GM19468 (cell line): ENCODE results near the gene STS.
A peak's percentile ranks its signal among the peaks of the same experiment; 100 is the strongest.

Source experiments
- ATAC-seq: cut with Tn5 transposase; IDR thresholded peaks from one replicate; pipeline ENCODE4 v1.9.1; 2021; ENCODE audit warnings: mild to moderate bottlenecking, moderate library complexity, moderate number of reproducible peaks; ENCODE audit not compliant: unreplicated experiment; ENCODE audit errors: extremely low read depth

STS gene, protein sequence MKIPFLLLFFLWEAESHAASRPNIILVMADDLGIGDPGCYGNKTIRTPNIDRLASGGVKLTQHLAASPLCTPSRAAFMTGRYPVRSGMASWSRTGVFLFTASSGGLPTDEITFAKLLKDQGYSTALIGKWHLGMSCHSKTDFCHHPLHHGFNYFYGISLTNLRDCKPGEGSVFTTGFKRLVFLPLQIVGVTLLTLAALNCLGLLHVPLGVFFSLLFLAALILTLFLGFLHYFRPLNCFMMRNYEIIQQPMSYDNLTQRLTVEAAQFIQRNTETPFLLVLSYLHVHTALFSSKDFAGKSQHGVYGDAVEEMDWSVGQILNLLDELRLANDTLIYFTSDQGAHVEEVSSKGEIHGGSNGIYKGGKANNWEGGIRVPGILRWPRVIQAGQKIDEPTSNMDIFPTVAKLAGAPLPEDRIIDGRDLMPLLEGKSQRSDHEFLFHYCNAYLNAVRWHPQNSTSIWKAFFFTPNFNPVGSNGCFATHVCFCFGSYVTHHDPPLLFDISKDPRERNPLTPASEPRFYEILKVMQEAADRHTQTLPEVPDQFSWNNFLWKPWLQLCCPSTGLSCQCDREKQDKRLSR

DNA sequence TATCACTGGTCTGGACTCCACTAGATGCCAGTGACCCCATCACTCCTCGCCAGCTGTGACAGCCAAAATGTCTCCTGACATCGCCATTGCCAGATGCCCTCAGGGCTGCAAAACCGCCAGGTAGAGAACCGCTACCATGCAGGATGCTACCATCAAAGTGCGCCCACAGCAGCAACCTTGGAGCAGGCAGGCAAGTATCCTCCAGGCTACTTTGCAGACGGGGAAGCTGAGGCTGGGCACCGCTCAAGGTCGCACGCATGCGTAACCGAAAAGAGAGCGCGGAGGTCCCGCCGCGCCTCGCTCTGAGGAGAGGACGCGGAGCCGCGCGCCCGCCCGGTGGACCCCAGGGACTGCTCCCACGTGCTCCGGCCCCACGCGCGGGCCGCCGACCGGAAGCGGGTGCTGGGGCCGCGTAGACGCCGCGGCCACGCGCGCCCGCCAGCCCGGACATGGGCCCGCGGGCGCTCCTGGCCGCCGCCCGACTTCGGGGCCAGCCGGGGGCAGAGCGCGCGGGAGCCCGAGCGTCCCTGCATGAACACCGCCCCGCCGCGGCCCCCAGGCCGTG is at the start of gene STS:
TSS of gene STS (plus strand) at position 300 of the 565 bp plus-strand sequence. CDS start 105,488 bp downstream, outside the sequence.
- ATAC-seq = peak; percentile 10

DNA sequence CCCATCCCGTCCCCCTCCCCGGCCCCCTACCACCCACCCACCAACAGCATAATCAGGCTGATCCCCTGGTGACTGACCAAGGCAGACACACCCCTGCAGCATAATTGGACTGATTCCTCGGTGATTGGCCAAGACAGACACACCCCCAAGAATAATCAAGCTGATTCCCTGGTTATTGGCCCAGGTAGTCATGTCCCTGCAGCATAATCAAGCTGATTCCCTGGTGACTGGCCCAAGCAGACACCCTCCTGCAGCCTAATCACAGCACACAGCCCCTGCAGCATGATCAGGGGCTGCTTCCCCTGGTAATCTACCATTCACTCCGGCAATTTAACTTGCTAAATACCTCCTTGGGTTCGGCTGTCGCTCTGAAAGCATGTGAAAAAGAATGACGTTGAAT is 47.5 kb upstream of the STS start:
- ATAC-seq = no peak

DNA sequence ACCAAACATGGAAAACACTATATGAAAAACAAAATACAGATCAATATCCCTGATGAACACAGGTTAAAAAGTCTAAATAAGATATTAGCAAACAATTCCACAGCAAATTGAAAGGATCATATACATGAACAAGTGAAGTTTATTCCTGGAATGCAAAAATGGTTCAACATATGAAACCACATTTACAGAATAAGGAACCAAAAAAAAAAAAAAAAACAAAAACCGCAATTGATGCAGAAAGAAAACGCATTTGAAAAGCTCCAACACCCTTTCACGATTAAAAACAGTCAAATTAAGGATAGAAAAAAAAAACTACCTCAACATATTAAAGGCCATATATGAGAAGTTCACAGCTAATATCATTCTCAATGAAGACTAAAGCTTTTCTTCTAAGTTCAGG is 45.4 kb upstream of the STS start:
- ATAC-seq = no peak

DNA sequence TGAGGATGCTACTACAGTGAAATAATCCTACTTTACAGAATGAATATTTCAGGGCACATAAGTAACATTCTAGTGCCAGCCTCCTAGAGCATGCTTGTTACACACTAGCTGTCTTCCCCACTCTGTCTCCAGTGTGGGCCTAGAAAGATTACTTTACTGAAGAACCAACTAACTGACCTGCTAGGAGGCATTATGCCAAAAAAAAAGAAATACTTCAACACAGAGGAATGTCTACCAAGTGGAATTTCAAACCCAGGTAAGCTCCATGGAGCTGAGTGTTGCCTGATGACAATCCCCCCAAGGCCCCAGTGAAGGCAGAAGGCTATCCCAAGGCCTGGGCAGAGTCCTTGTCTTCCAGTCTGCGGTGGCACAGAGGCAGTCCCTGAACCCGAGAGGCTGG is 40.9 kb upstream of the STS start:
- no peak for ATAC-seq

DNA sequence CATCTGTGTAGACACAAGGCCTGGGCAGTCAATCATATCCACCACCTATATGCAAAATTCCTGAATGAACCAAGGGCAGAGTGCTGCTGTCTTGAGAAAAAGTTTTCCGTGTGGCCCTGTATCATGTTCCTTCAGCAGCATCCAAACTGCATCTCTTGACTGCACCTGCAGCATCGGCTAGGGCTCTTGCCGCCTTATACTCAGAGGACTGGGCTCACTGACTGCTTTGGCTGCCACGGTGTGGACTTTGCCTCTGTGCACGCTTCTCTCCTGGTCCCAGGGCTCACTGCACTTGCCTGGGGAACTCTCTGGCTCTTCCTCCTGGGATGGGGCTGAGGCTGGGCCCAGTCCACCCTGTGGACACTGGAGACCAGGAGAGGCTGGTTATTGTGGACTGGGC is 39.5 kb upstream of the STS start:
- no peak for ATAC-seq

DNA sequence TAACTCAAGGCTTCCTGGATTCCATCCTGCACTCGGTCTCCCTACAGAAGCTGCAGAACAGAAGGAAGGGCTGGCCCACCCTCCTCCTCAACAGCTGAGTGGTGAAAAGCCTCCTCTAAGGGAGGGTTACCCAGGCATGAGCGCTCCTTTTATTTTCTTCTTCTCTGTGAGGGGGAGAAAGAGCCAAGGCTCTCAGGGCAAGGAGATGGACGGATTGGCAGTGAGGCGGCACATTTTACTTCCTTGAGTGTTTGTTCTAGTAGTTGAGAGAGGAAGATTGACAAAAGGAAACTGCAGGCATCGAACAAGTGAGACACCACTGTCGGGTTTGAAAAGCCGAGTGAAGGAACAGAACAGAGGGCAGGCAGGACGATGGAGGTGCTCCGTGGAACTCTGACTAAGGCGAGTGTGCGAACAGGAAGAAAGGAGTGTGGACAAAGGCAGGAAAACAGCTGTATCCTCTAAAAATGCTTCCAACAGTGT is 38.4 kb upstream of the STS start:
- ATAC-seq = no peak

DNA sequence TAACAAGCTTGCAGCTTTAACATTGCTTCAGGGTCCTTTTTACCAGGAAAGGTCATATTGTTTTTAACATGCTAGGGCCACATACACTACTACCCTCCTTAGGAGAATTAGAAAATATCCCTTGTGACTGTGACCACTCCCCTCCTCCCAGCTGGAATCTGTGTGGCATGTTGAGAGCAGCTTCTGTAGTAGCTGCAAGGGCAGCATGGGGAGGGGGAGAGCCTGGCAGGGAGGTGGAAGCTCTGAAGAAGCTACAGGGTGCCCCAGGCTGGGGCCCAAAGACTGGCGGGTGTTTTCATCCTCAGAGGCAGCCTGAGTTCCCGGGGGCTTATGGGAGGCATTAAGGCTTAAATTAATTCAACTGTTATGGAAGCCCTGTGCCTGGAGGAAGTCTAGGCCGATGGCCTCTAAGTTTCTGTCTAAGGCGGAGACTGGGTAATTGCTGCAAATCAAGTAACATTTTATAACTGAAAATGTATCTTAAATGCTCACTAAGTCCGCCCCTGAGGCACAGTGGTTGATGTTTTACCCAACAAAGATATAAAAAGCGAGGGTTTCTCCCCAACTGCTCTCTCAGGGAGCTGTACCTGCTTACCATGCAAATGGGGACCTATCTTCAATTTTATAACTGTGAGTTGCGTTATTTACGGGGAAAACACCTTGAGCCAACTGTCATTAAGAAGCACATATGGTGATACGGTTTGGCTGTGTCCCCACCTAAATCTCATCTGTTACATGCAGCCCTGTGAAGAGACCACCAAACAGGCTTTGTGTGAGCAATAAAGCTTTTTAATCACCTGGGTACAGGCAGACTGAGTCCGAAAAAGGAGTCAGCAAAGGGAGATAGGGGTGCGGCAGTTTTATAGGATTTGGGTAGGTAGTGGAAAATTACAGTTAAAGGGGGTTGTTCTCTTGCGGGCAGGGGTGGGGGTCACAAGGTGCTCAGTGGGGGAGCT is 37.4 kb upstream of the STS start:
- peak; percentile 68 for ATAC-seq

DNA sequence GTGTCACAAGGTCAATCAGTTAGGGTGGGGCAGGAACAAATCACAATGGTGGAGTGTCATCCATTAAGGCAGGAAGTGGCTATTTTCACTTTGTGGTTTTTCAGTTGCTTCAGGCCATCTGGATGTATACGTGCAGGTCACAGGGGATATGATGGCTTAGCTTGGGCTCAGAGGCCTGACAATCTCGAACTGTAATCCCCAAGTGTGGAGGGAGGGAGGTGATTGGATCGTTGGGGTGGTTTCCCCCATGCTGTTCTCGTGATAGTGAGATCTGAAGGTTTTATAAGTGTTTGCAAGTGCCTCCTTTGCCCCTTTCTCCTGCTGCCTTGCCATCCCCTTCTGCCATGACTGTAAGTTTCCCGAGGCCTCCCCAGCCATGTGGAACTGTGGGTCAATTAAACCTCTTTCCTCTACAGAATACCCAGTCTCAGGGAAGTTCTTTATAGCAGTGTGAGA is 36.7 kb upstream of the STS start:
- peak; percentile 52 for ATAC-seq

DNA sequence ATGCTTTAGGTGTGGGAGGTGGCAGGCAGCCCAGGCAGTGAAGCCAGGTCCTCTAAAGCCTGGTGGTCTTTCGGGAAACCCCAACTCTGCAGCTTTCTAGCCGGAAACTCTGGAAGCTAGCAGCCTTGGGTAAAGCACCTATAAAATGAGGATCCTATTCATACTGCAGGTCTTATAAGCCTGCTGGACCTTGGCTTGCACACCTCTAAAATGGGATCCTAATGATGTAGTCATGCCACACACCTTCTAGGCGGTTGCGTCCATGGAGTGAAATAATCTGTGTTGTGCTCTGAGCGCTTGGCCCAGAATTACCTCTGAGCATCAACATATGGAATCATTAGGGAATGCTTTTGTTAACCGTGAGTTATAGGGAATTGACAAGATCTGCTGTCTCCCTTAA is 36.0 kb upstream of the STS start:
- no peak for ATAC-seq

DNA sequence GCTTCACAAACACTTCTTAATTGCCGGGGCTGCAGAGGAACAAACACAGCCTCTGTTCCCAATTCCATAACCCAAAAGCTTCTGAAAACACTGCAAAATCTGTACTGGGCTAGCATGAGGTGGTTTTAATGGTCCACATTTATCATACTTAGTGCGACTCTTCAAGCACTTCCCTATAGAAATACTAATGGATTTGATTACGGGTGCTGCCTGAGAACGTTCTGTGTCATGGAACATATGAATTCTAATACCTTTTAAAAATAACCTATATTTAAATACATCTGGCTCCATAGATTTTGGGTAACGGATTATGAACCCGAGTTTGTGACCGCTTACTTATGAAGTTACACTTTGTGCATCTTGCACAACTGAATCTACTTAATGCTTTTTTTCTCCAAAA is 35.4 kb upstream of the STS start:
- ATAC-seq = no peak

DNA sequence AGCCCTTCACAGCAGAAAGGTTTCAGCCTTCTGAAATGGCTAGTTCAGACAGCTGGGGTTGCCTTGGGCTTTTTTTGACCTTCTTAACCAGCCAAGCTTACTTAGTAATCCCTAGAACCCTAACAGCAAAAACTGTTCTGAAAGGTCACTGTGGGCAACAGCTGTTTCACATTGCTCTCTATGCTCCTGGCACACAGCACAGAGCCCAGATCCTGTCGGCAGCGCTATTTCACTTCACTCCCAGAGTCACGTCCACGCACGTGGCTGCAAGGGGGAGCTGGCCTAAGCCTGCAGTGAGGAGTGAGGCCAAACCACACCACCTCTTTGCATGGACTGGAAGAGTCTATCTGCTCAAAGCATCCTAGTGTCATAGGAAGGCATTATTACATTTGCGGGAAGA is 32.0 kb upstream of the STS start:
- peak; percentile 52 for ATAC-seq

DNA sequence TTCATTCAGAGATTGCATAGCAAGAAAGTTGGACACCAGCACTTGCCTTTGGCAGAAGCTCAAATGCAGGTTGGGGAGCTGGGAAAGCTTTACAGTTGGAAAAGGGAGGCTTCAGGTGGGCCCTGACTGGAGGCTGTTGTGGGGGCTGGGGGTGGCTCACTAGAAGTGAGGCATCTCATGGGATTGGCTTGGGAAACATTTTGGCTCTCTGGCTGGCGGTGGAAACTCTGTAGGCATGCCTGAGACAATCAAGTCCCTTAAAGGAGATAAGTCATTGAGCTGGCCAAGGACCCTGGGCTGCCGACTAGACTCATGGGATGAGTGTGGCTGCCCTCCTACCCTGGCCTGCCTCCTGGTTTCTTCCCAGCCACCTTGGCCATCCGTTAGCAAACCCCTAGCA is 31.4 kb upstream of the STS start:
- ATAC-seq = no peak

DNA sequence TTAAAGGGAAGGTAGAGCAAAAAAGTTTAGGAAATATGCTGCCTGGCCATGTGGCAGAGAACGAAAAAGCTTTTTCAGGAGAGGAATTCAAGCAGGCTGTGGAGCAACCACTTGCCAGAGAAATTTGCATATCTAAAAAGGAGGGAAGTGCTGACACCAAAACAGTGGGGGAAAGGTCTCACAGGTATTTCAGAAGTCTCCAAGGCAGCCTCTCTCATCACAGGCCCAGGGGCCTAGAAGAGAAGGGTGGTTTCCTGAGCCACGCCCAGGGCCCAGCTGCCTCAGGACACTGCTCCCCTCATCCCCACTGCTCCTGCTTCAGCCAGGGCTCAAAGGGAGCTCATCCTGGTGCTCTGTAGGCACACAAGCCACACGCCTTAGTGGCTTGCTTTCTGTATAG is 29.9 kb upstream of the STS start:
- no peak for ATAC-seq

DNA sequence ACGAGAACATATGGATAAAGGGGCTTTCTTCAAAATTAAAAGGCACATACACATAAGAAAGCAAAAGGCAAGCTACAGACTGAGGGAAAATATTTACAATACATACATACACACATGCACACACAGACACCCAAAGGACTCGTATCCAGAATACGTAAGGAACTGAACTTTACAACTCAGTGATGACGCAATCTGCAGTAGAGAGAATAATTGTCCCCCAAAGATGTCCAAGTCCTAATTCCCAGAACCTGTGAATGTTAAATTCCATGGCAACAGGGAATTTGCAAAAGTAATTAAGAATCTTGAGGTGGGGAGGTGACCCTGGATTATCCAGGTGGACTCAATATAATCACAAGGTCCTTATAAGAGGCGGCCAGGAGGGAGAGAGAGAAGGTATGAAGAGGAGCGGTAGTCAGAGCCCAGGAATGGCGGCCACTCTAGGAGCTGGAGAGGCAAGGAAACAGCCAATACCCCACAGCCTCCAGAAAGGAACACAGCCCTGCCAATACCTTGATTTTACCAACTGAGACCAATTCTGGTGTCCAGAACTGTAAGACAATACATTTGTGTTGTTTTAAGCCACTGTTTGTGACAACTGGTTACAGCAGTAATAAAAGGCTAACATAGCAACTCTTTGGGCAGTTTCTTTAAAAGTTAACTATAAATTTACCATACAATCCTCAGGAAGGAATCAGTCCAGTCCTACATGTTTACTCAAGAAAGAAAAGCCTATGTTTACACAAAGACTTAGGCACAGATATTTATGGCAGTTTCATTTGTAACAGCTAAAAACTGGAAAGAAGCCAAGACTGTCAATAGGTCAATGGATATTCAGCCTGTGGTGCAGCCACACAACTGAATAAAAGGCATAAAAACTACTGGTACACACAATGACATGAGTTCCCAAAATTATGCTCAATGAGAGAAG is 27.3 kb upstream of the STS start:
- ATAC-seq = no peak

DNA sequence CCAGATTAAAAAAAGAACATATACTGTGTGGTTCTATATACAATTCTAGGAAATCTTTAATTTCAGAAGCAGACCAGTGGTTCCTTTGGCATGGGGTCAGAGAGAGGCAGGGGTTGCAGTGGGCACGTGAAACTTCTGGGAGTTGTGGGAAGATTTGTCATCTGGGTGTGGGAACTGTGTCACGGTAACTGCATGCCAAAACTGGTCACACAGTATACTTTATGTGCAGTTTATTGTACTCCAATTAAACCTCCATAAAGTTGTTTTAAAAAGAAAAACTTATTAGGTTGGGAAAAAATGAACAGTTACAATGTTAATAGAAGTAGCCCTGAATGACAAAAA is 26.7 kb upstream of the STS start:
- ATAC-seq = no peak

DNA sequence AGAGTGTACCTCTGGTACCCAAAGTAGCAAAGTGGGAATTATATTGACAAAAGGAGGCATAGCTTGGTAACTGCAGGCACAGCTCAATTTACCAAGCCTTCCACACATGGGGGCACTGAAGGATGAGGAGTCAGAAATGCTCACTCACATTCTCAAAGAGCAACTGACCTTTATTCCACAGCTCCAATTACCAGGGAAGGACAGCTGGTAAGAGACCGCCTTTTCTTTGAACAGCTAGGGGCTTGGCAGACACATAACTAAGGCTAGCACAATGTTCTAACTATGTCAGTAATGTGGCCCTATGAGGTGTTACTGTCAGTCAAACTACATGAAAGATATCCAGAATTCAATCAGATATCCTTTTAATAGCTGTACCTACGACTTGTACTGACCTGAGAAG is 20.5 kb upstream of the STS start:
- ATAC-seq = no peak

DNA sequence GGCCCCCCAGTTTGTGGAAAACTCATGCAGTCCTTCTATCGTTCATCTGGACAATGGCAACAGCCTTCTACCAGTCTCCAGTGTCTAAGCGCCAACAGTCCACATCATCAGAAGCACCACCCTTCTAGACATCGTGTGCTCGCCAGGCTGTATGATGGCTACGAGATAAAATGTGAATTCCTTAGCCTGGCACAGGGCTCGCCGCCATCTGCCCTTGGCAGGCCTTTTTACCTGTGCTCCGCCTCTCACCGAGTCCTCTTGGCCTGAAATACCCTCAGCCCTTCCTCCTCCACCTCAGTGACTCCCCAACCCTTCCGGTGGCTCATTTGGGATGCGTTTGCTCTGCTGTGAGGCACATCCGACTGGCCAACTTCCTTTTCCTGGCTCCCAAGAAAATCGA is 15.9 kb upstream of the STS start:
- no peak for ATAC-seq

DNA sequence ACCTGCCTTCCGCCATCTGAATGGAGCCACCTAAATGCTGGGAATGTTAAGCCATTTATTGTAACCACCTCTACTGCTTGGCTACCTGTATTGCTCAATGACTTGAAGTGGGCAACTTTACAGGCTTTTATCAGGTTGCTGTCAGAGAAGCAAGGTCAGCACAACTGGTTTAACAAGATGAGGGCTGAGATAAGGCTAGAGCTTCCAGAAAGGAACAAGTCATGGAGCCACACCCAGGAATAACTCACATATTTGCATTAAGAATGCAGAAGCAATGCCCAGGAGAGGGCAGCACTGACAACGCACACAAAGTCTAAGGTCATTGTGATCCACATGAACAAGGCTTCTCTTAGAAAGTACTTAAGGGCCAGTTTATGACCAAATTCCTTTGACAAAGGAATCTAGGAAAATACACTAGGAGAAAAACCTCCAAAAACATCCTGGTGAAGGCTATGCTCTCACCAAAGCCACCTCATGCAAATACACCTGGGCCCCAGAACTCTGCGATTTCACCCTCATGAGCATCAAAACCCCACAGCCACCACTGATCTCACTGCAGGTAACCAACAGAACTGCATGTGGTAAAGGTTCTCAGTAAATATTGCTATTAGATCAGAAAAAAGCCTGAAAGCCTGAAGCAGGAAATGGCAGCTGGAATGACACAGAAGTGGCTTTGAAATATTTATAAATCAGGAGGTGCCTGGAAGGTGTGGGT is 15.0 kb upstream of the STS start:
- peak; percentile 37 for ATAC-seq

DNA sequence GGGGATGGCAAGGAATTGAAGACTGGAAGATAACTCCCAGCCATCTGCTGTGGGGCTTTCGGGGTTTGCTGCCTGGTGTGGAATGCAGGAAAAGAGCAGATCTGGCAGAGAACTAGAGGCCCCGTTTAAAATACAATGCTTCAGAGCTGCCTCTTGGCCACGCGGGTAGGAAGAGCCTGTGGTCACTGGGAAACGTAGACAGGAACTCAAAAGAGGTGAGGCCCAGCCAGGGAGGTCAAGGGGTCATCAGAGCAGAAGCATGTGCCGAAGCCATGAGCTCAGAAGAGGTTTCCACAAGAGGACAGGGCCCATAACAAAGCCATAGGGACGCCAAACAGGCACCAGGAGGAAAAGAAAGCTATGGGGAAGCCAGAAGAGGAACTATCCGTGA is 14.5 kb upstream of the STS start:
- ATAC-seq = no peak
